GM23248 (cell line): Measurements from ENCODE around the gene FAM83G. TPM values are rescaled to one million over a fixed set of nuclear protein-coding genes. Genes with fewer than 3 reads are reported as not detected.

ENCODE experiments used
- DNase-seq: peaks from one replicate; pipeline ENCODE4 v3.0.0-alpha.2; 2015
- H2AFZ ChIP-seq: fragments of 200-600 bp; sonication (generic); 2 replicates; pipeline ENCODE4 v1.6.1; 2016; ENCODE audit warnings: antibody characterized with exemption
- H3F3A ChIP-seq: fragments of 200-600 bp; sonication (generic); 2 replicates; pipeline ENCODE4 v1.6.1; 2016; ENCODE audit warnings: mild to moderate bottlenecking, antibody characterized with exemption, mixed run types; ENCODE audit not compliant: insufficient read depth
- H3K27ac ChIP-seq: fragments of 200-600 bp; sonication (generic); 2 replicates; pipeline ENCODE4 v1.5.1; 2016; ENCODE audit warnings: mild to moderate bottlenecking
- H3K27me3 ChIP-seq: fragments of 200-600 bp; sonication (generic); replicated peaks from 2 replicates; pipeline ENCODE4 v1.6.1; 2016; ENCODE audit warnings: mild to moderate bottlenecking; ENCODE audit not compliant: insufficient read depth
- H3K36me3 ChIP-seq: fragments of 200-600 bp; sonication (generic); 2 replicates; pipeline ENCODE4 v1.6.1; 2016; ENCODE audit warnings: low read depth, mild to moderate bottlenecking
- H3K4me1 ChIP-seq: fragments of 200-600 bp; sonication (generic); 2 replicates; pipeline ENCODE4 v1.6.1; 2016; ENCODE audit warnings: mild to moderate bottlenecking; ENCODE audit not compliant: insufficient read depth
- H3K4me2 ChIP-seq: fragments of 200-600 bp; sonication (generic); one replicate; pipeline ENCODE4 v1.6.1; 2016; ENCODE audit warnings: mild to moderate bottlenecking; ENCODE audit not compliant: unreplicated experiment
- H3K4me3 ChIP-seq: fragments of 200-600 bp; sonication (generic); 2 replicates; pipeline ENCODE4 v1.5.1; 2016; ENCODE audit warnings: mild to moderate bottlenecking
- H3K79me2 ChIP-seq: fragments of 200-600 bp; sonication (generic); 2 replicates; pipeline ENCODE4 v1.6.1; 2016; ENCODE audit warnings: mild to moderate bottlenecking; ENCODE audit not compliant: insufficient read depth
- H3K9ac ChIP-seq: fragments of 200-600 bp; sonication (generic); 2 replicates; pipeline ENCODE4 v1.6.1; 2016; ENCODE audit warnings: mild to moderate bottlenecking
- H3K9me2 ChIP-seq: fragments of 200-600 bp; sonication (generic); 2 replicates; pipeline ENCODE4 v1.6.1; 2016; ENCODE audit warnings: mixed run types, mild to moderate bottlenecking, moderate library complexity; ENCODE audit not compliant: insufficient read depth
- H3K9me3 ChIP-seq: fragments of 200-600 bp; sonication (generic); one replicate; pipeline ENCODE4 v1.6.1; 2017; ENCODE audit warnings: low read depth
- H4K20me1 ChIP-seq: fragments of 200-600 bp; sonication (generic); 2 replicates; pipeline ENCODE4 v1.6.0; 2016; ENCODE audit not compliant: insufficient read depth
- EZH2 ChIP-seq: fragments of 200-600 bp; sonication (generic); IDR thresholded peaks from 2 replicates; pipeline ENCODE4 v1.6.1; 2018; ENCODE audit warnings: antibody characterized with exemption, mild to moderate bottlenecking; ENCODE audit not compliant: insufficient read depth, poor library complexity, severe bottlenecking
- EZH2phosphoT487 ChIP-seq: fragments of 200-600 bp; sonication (generic); IDR thresholded peaks from 2 replicates; pipeline ENCODE4 v1.6.1; 2018; ENCODE audit warnings: antibody characterized with exemption, moderate library complexity, mild to moderate bottlenecking, low read depth; ENCODE audit not compliant: insufficient read depth
- WGBS, 2 experiments: methylation state at CpG; one replicate each; pipeline ENCODE4 v1.1.6; 2015 to 2017; ENCODE audit warnings: low lambda C conversion rate in 2 of 2, low coverage in 1 of 2; ENCODE audit errors: missing lambda C conversion rate in 2 of 2; 5-methylcytosine and 5-hydroxymethylcytosine counted together
- in situ Hi-C: fragments of 300-500 bp; cut with MboI; formaldehyde crosslinking; loops from 2 replicates; pipeline ENCODE4 v1.15.0; 2020
- polyA plus RNA-seq: library from polyadenylated mRNA; unstranded; fragments of >200 nt; fragmentation: Nextera tagmentation; extraction: Ambion mirVana; gene quantifications from 2 replicates; pipeline ENCODE4 v1.2.1, GENCODE V29; 2016
- total RNA-seq: library from RNA; depleted of rRNA; stranded (reverse); fragments of >200 nt; shearing (Covaris generic); gene quantifications from 2 replicates; pipeline ENCODE4 v1.2.3, GENCODE V29; 2014

FAM83G gene
- total and polyA plus RNA-seq, 2 experiments from 2014 or later, result 8.9 to 26.2 TPM

- no peak for DNase-seq
- 95 to 100% methylated on average over 3 to 4 of the region's 4 CpGs for WGBS, 2 experiments
- 0 out of 2 replicates have a peak, but pooled peaks cover 16% of the 10 kb centered on the region for H3K79me2 ChIP-seq
- no peak for TF ChIP-seq EZH2
- TF ChIP-seq EZH2phosphoT487, result no peak
- H3F3A ChIP-seq, result no peaks in the 10 kb centered on the region
- H3K36me3 ChIP-seq, result no peaks in the 10 kb centered on the region; the same call in 1 of the 2 replicates
- H3K4me3 ChIP-seq, result no peak overlapping the region
- H3K27ac ChIP-seq, result no peak overlapping the region
- H3K4me2 ChIP-seq, result no peak overlapping the region
- no peaks in the 10 kb centered on the region for H3K9me2 ChIP-seq
- in situ Hi-C loops, result no loop called here
- H3K4me1 ChIP-seq, result peaks cover 14% of the 10 kb centered on the region
- no peak overlapping the region for H2AFZ ChIP-seq
- H4K20me1 ChIP-seq, result no peaks in the 10 kb centered on the region
- no peaks in the 10 kb centered on the region for H3K9me3 ChIP-seq
- no peak overlapping the region for H3K9ac ChIP-seq
- no peaks in the 10 kb centered on the region for H3K27me3 ChIP-seq
Measured at GRCh38 chr17:18977021-18977420, 27.5 kb downstream of the FAM83G start.

- Histone ChIP-seq H3K4me1 (peaks cover 7% of the 10 kb centered on the region), H3F3A (no peaks in the 10 kb centered on the region), H3K4me3 (no peak overlapping the region), H3K27ac (no peak overlapping the region), H2AFZ (no peak overlapping the region), H3K9ac (no peak overlapping the region), H3K9me3 (no peaks in the 10 kb centered on the region), H3K4me2 (no peak overlapping the region), H3K79me2 (0 out of 2 replicates have a peak, but pooled peaks cover 12% of the 10 kb centered on the region), H4K20me1 (no peaks in the 10 kb centered on the region), H3K36me3 (no peaks in the 10 kb centered on the region; the same call in 1 of the 2 replicates), H3K27me3 (no peaks in the 10 kb centered on the region), H3K9me2 (no peaks in the 10 kb centered on the region)
- TF ChIP-seq EZH2phosphoT487, result no peak
- no peak for TF ChIP-seq EZH2
- WGBS, 2 experiments, result 80 to 81% methylated on average over 4 of the region's 4 CpGs
- DNase-seq, result no peak
- in situ Hi-C loops, result no loop called here
Measured at GRCh38 chr17:18976201-18976600, 28.4 kb downstream of the FAM83G start.

GRCh38 chr17:18975597-18975996 lies 29.0 kb downstream of the FAM83G start:
- DNase-seq, result no peak
- Histone ChIP-seq H3K4me3 (no peak overlapping the region), H3F3A (no peaks in the 10 kb centered on the region), H3K36me3 (no peaks in the 10 kb centered on the region; the same call in 1 of the 2 replicates), H3K9me2 (no peaks in the 10 kb centered on the region), H3K9me3 (no peaks in the 10 kb centered on the region), H2AFZ (no peak overlapping the region), H3K4me2 (no peak overlapping the region), H3K4me1 (0 out of 2 replicates have a peak, but pooled peaks cover 1% of the 10 kb centered on the region), H3K9ac (no peak overlapping the region), H3K79me2 (0 out of 2 replicates have a peak, but pooled peaks cover 11% of the 10 kb centered on the region), H3K27ac (no peak overlapping the region), H3K27me3 (no peaks in the 10 kb centered on the region), H4K20me1 (no peaks in the 10 kb centered on the region)
- 95 to 96% methylated on average over 13 of the region's 13 CpGs for WGBS, 2 experiments
- in situ Hi-C loops, result no loop called here
- TF ChIP-seq EZH2 (no peak), EZH2phosphoT487 (no peak)

- H3K4me3 ChIP-seq, result no peak overlapping the region
- no peak overlapping the region for H2AFZ ChIP-seq
- in situ Hi-C loops, result no loop called here
- H3K79me2 ChIP-seq, result 0 out of 2 replicates have a peak, but pooled peaks cover 11% of the 10 kb centered on the region
- no peak for TF ChIP-seq EZH2phosphoT487
- TF ChIP-seq EZH2, result no peak
- no peaks in the 10 kb centered on the region for H4K20me1 ChIP-seq
- H3K36me3 ChIP-seq, result no peaks in the 10 kb centered on the region; the same call in 1 of the 2 replicates
- H3K9me3 ChIP-seq, result no peaks in the 10 kb centered on the region
- DNase-seq, result peak; percentile 85
- H3K27ac ChIP-seq, result peak overlapping the region; percentile 54
- 0 out of 2 replicates have a peak, but pooled peaks cover 5% of the 10 kb centered on the region for H3F3A ChIP-seq
- no peaks in the 10 kb centered on the region for H3K9me2 ChIP-seq
- 0 out of 2 replicates have a peak overlapping the region, but pooled peaks have one; percentile 44 for H3K9ac ChIP-seq
- H3K4me1 ChIP-seq, result peaks cover 6% of the 10 kb centered on the region
- WGBS, 2 experiments, result 64 to 75% methylated on average over 10 of the region's 10 CpGs
- no peak overlapping the region for H3K4me2 ChIP-seq
- no peaks in the 10 kb centered on the region for H3K27me3 ChIP-seq
Measured at GRCh38 chr17:18974407-18975149, 30.0 kb downstream of the FAM83G start.
